HG03575 (cell line): ENCODE measurements around the gene AGPAT2.

Source experiments
- ATAC-seq: cut with Tn5 transposase; IDR thresholded peaks from one replicate; pipeline ENCODE4 v1.9.1; 2021; ENCODE audit not compliant: unreplicated experiment, insufficient number of reproducible peaks, low FRiP score; ENCODE audit errors: extremely low read depth

Gene AGPAT2

DNA sequence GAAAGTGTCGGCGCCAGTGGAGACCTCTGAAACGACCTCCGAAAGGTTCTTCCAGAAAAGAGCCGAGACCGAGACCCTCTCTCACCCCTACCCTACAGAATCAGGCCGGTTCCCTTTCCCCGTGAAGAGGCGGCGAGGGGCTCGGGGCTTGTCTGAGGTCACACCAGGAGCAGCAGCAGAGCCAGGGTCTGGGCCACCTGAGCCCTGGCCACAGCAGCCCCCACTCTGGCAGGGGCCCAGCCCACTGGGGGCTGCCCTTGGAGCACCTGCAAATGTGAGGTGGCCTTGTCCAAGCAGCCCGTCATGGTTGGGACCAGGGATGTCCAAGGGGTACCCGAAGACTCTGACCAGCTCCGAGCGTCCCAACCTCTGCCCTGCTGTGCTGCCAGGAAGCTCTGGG, 9.2 kb downstream of the AGPAT2 start:
- no peak for ATAC-seq

DNA sequence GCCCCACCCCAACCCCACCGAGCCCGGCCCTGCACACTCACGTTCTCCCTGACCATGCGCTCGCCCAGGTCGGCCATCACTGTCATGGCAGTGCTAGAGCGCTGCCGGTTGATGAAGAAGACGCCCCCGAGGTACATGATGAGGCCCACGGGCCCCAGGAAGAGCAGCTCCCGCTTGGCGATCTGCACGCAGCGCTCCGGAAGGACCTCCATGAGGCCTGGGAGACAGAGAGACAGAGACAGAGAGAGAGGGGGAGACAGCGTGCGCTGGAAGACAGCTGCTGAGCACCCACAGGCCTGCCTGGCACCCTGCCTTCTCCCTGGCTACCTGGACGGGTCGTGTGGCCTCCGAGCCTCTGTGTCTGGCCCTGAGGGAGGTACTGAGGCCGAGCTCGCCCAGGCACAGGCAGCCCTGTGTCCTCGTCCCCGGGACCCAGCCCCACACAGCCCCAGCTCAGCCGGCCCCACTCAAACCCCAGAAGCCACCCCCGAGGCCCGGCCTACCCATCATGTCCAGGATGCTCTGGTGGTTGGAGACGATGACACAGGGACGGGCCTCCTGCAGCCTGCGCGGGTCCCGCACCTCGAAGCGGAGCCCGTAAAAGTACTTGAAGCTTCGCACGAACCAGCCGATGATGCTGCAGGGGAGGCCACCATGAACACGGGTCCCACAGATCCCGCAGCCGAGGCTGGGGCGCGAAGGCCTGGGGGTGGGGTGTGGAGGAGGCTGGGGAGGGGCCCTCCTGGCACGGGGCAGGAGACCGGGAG, 10.2 kb downstream of the AGPAT2 start:
- no peak for ATAC-seq

DNA sequence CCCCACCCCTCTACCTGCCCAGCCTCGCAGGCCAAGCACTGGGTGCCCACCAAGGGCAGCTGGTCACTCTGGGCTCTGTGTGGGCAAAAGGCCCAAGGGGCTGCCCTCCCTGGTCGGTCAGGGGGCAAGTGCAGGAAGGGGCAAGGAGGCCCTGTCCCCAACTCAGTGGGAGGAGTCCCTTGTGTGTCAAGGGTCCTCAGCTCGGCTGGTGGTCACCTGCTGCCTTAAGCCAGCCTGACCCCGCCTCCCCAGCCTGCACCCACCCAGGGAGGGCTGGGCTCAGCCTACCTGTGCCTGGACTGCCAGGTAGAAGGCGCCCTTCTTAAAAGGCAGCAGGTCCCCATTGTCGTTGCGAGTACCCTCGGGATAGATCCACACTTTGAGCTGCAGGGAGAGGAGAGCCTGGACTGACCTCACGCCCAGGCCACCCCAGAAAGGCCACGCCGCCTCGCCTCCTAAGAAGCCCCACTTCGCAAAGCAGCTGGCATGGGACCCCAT, 10.9 kb downstream of the AGPAT2 start:
- no peak for ATAC-seq

DNA sequence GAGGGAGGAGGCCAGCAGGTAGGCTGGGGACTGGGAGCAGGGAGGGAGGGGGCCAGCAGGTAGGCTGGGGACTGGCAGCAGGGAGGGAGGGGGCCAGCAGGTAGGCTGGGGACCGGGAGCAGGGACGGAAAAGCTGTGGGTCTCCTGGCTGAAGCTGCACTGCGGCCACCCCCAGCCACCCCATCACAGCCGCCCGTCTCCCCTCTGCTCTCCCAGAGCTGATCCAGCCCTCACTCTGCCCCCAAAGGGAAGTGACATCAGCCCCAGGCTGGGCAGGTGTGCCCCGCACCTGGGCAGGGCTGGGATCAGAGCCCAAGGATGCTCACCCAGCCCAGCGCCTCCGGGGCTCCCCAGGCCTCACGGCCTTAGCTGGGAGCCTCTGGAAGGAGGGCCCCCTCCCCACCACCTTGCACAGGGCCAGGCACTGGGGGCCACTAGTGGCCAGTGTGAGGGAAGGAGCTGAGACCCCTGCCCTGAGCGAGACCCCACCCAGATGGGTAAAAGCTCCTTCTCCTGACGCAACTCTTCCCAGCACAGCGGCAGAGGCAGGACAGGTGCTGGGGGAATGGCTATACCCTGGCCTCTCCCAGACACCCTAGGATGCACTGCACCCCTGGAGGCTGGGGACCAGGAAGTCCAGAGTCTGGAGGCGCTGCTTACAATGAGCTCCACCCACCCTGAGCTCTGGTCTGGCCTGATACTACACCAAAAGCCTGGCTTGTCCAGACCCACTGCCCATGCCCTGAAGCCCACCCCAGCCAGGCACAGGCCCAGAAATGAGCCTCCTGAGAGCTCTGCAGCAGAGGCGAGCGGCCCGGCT, 11.6 kb downstream of the AGPAT2 start:
- ATAC-seq = no peak

DNA sequence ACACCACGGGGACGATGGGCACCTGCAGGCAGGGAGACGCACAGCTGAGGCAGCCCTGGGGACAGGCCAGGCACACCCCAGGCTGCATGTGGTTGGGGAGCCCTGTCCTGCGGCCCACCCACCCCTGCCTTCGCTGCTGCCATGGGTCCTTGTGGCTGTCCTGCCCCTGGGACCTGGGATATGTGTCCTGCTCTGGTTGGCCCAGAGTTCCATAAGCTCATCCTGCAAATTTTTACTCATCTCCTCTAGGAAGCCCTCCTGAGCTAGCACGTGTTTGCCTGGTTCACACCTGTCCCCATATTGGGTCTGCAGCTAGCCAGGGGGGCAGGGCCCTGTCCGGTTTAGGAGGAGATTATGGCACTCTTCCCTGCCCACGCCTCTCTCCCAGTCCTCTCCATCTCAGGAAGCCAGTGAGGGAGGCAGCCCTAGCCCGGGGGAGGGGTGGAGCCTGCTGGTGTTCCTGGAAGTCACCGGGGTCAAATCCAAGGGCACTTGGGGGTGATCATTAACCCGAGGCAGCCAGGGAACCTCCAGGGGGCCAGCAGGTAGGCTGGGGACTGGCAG, 12.4 kb downstream of the AGPAT2 start:
- no peak for ATAC-seq

DNA sequence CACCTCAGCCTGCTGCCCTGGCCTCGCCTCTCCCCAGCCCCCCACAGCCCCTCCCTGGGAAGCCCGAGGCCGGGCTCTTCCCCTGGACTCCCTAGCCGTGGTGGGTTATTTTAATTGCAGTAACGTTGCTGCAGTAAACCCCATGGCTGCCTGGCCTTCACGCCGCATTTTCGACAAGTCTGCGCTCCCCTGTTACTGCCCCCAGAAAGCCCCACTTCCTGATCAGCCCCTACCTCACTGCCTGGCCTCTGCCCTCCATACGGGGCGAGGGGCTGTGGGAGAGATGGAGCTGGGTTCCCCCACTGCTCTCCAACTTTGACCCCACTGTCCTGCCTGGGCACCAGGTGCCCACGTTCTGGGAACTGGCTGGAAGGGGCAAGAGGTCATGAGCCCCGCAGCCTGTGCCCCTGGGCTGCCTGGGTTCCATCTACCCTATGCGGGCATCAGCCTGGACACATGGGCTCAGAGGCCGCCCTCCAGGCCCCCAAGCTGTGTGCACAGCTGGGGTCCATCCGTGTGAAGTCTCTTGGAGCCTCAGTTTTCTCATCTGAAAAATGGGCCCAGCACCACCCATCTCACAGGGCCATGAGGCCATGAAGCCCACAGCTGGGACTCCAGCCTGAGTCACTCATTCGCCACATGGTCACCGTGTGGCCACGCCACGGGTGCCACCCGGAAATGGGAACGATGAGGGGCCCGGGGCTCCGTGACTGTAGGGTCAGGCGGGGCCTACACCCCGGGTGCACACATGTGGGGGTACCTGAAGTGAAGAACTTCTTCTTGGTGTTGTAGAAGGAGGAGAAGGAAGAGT, 13.1 kb downstream of the AGPAT2 start:
- ATAC-seq = no peak

DNA sequence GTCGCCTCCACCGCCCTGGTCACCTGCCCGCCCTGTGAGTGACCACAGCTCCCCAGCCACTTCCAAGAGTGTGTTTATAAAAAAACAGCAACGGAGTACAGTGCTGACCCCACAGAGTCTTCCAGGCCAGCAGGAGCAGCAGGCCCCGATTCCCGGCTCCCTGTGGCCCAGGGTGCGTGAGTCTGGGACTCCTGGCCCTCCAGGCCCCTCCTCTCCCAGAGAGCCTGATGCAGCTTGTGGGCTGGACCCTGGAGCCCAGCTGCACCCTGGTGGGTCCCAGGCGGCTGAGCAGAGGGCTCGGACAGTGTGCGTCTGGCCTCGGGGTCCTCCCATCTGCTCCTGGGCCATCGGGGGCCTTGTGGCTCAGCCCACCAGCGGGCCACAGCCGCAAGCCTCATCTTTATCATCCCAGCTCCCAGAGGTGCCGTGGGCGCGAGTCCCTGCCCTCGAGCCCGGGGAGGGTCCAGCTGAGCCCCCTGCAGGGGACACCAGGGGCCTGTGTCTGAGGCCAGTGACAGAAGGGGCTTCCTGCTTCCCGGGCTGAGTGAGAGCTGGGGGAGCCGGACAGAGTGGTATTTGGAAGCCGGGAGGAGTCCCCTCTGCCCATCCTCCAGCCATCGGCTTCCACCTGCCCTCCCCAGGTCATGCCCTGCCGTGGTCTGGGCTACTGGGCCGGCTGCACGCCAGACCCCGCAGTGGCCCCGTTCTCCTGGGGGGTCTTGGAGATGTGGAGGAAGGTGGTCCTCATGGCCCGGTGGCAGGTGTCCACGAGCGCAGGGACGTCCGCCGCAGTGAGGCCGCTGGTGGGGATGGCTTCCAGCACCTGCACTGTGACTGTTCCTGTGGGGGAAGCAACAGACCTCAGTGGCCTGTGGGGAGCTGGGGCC, 13.9 kb downstream of the AGPAT2 start:
- ATAC-seq = no peak

DNA sequence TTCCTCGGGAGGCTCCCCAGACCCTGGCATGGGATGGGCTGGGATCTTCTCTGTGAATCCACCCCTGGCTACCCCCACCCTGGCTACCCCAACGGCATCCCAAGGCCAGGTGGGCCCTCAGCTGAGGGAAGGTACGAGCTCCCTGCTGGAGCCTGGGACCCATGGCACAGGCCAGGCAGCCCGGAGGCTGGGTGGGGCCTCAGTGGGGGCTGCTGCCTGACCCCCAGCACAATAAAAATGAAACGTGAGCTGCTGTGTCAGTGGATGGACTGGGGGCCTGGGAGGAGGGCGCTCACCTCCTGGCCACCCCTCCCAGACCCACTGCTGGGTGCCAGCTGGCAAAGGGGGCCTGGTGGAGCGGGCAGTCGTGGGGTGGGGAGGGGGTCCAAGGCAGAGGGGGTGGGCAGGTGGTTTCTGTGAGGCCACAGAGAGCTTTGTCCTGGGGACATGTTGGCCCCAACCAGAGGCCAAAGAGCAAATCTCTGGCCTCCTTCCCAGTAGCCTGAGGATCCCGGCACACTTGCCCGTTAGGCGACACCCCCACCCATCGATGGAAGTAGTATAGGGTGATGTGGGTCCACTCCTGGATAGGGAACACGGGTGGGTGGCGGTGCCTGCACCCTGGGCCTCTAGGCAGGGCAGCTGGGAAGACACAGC, 14.7 kb downstream of the AGPAT2 start:
- ATAC-seq = no peak

DNA sequence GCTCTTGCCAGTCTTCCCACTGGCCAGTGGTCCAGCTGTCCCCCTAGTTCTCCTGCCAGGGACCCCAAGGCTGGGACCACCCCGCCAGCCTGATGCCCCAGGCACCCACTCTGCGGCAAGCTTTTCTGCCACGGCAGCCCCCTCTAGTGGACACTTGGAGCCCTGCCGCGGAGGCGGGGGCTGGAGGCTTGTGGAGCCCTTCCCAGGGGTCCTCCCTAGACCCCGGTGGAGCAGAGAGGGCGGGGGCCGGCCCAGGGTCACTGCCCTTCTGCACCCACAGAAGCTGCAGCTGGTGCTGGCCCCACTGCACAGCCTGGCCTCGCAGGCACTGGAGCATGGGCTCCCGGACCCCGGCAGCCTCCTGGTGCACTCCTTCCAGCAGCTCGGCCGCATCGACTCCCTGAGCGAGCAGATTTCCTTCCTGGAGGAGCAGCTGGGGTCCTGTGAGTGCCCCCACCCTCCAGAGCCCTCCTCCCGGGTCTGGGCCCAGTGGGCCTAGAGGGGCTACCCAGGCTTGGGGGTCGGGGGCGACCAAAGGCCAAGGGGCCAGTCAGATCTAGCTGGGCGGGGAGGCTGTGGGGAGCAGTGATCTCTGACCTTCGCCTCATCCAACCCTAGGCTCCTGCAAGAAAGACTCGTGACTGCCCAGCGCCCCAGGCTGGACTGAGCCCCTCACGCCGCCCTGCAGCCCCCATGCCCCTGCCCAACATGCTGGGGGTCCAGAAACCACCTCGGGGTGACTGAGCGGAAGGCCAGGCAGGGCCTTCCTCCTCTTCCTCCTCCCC, 15.4 kb downstream of the AGPAT2 start:
- no peak for ATAC-seq

DNA sequence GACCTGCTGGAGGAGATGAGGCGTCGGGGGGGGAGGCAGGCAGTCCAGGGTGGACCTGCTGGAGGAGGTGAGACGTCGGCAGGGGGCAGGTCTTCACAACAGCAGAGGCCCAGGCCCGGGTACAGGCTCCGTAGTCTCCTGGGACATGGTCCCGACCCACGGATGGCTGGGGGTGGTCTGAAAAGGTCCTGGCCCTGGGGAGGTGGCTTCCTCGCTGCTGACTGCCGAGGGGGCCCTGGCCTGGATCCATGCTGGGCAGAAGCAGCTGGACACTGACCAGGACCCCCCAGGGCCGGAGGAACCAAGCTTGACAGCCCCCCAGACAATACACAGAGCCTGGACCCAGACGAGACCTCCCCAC, 16.0 kb downstream of the AGPAT2 start:
- ATAC-seq = no peak

DNA sequence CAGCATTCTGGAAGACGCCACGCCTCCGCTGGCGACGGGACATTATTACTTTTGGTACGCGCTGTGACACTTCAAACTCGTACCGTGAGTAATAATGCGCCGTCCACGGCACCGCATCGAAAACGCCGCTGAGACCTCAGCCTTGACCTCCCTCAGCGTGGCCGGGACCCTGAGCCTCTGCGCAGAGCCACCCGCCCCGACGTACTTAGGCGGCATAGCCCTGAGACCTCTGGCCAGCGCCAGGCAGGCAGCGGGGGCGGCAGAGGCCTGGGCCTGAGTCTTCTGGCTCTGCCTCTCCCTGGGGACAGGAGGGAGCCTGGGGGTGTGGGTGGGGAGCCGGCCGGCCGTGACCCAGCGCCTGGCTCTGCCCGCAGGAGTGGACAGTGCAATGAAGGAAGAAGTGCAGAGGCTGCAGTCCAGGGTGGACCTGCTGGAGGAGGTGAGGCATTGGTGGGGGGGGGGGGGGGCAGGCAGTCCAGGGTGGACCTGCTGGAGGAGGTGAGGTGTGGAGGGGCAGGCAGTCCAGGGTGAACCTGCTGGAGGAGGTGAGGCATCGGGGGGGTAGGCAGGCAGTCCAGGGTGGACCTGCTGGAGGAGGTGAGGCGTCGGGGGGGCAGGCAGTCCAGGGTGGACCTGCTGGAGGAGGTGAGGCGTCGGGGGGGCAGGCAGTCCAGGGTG, 16.5 kb downstream of the AGPAT2 start:
- ATAC-seq = no peak

DNA sequence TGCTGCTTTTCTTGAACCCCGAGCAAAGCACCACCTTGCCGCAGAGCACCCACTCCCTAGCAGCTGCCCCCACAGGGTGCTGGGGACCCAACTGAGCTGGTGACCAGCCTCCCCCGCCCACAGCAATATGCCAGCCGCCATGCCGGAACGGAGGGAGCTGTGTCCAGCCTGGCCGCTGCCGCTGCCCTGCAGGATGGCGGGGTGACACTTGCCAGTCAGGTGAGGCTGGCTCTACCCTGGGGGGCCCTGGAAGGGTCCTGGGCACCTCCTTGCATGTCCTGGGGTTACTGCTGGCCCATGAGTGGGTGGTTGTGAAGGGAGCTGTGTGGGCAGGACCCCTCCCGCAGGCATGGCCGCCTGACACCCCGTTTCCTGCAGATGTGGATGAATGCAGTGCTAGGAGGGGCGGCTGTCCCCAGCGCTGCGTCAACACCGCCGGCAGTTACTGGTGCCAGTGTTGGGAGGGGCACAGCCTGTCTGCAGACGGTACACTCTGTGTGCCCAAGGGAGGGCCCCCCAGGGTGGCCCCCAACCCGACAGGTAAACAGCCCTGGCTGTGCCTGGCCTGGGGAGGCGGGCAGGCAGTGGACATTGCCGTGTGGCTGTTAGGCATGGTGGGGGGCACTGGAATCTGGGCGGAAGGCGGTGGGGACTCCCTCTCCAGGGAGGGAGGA, 17.3 kb downstream of the AGPAT2 start:
- no peak for ATAC-seq

DNA sequence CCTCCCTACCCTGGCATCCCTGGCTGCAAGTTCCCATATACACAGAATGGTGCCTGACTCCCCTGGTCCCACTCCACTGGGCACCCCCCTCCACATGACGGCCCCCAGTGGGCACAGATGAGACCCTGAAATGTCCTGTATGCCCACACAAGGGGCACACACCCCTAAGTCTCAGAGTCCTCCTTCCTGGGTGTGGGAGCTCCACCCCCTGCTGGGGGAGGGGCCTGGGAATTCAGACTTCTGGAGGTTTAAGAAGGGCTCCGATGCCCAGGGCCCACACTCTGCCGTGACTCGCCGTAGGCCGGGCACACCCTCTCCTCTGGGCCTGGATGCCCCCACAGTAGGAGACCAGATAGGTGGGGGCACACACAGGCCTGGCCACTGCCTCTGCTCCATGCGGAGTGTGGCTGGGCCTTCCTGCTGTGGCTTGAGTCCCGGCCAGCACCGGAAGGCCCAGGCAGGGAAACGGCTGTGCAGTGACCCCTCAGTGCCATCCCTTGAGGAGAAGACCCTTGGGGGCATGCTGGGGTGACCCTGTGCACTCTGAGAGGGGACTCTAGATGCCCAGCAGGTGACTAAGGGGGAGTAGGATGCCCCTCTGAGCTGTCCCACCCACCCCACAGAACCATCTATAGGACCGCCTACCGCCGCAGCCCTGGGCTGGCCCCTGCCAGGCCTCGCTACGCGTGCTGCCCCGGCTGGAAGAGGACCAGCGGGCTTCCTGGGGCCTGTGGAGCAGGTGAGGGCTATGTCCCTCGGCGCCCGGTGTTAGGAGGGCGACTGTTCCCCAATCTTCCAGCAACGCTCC, 18.1 kb downstream of the AGPAT2 start:
- no peak for ATAC-seq

DNA sequence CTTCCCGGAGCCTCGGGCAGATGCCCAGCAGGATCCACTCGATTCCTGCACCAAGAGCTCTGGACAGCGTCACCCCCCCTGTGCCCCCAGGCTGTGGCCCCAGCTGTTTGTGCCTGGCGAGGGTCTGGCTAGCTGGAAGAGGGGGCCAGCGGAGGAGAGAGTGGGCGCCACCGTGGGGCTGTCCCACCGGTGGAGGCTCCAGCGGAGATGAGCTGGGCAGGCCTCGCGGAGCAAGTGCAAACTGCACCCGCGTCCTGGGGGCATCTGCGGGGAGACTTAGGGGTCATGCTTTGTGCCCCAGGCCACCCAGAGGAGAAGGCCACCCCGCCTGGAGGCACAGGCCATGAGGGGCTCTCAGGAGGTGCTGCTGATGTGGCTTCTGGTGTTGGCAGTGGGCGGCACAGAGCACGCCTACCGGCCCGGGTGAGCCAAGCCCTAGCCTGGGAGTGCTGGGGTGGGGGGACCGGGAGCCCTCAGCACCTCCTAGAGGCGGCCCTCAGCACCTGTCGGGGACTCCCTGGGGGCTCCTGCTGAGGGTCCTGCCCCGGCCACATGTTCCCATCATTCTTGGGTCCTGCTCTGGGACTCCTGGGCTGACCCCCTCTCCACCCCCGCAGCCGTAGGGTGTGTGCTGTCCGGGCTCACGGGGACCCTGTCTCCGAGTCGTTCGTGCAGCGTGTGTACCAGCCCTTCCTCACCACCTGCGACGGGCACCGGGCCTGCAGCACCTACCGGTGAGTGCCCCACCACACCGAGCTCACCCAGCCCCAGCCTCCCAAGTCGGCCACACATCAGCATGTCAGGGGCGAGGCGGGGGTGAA, 19.1 kb downstream of the AGPAT2 start:
- no peak for ATAC-seq
